HepG2 (cell line): ENCODE measurements around the gene SLC38A3. TPM values are rescaled to one million over a fixed set of nuclear protein-coding genes. Genes with fewer than 3 reads are reported as not detected.

Experiments used
- CEBPB ChIP-seq: IDR thresholded peaks from 2 replicates; pipeline ENCODE4 v1.6.1; 2011; ENCODE audit warnings: low read depth, low read length, improper control_type of control experiment, borderline replicate concordance
- CENPT ChIP-seq: sonication (generic); formaldehyde crosslinking; IDR thresholded peaks from 2 replicates; pipeline ENCODE4 v1.8.0; 2022; ENCODE audit warnings: low read depth, mild to moderate bottlenecking, moderate library complexity, missing genetic modification reagents
- ETV6 ChIP-seq: sonication (generic); formaldehyde crosslinking; conservative IDR thresholded peaks from 2 replicates; pipeline ENCODE4 v1.4.0; 2020; ENCODE audit warnings: missing genetic modification reagents
- HDAC6 ChIP-seq: fragments of 200-600 bp; sonication (generic); IDR thresholded peaks from 2 replicates; pipeline ENCODE4 v1.7.0; 2017; ENCODE audit warnings: mild to moderate bottlenecking, antibody characterized with exemption, low read length, low read depth
- HOXA5 ChIP-seq: sonication (generic); formaldehyde crosslinking; IDR thresholded peaks from 2 replicates; pipeline ENCODE4 v1.4.0; 2020; ENCODE audit warnings: missing genetic modification reagents
- MLX ChIP-seq: IDR thresholded peaks from 2 replicates; pipeline ENCODE4 v1.6.1; 2016
- MXD4 ChIP-seq: IDR thresholded peaks from 2 replicates; pipeline ENCODE4 v1.6.1; 2016; ENCODE audit warnings: mild to moderate bottlenecking, missing biosample characterization, missing genetic modification reagents
- NONO ChIP-seq, 2 experiments: fragments of 450-650 bp in 1 of 2; sonication (generic) in 1 of 2; formaldehyde crosslinking in 1 of 2; IDR thresholded peaks in 1 of 2; conservative IDR thresholded peaks in 1 of 2; 2 replicates each; pipeline versions ENCODE4 v1.6.1 to v1.8.0; 2017 to 2022; ENCODE audit warnings: mild to moderate bottlenecking in 1 of 2, missing genetic modification reagents in 1 of 2, moderate library complexity in 1 of 2
- PHF20 ChIP-seq: sonication (generic); formaldehyde crosslinking; IDR thresholded peaks from 2 replicates; pipeline ENCODE4 v1.5.0; 2020; ENCODE audit warnings: mild to moderate bottlenecking, missing genetic modification reagents
- POGZ ChIP-seq: sonication (generic); formaldehyde crosslinking; IDR thresholded peaks from 2 replicates; pipeline ENCODE4 v1.4.0; 2020; ENCODE audit warnings: mild to moderate bottlenecking, missing genetic modification reagents
- POLR2G ChIP-seq: fragments of 200-400 bp; formaldehyde crosslinking; IDR thresholded peaks from 2 replicates; pipeline ENCODE4 v1.6.1; 2018; ENCODE audit warnings: mild to moderate bottlenecking, low read depth, low read length, moderate library complexity
- SKIL ChIP-seq: sonication (generic); formaldehyde crosslinking; IDR thresholded peaks from 2 replicates; pipeline ENCODE4 v1.8.0; 2022; ENCODE audit warnings: missing genetic modification reagents, mild to moderate bottlenecking, moderate library complexity, borderline replicate concordance
- SP1 ChIP-seq, 2 experiments: fragments of 450-650 bp in 1 of 2; sonication (generic) in 1 of 2; formaldehyde crosslinking in 1 of 2; IDR thresholded peaks; 2 replicates each; pipeline versions ENCODE4 v1.4.0 to v1.6.1; 2016 to 2020; ENCODE audit warnings: missing genetic modification reagents in 1 of 2
- SRSF4 ChIP-seq: fragments of 200-400 bp; formaldehyde crosslinking; IDR thresholded peaks from one replicate; pipeline ENCODE4 v1.6.1; 2018; ENCODE audit warnings: mild to moderate bottlenecking, low read depth, low read length, moderate library complexity; ENCODE audit not compliant: poor library complexity, severe bottlenecking
- ZFP36L2 ChIP-seq: sonication (generic); formaldehyde crosslinking; IDR thresholded peaks from 2 replicates; pipeline ENCODE4 v1.4.0; 2020; ENCODE audit warnings: missing genetic modification reagents
- ZNF143 ChIP-seq: sonication (generic); formaldehyde crosslinking; IDR thresholded peaks from 2 replicates; pipeline ENCODE4 v1.4.0; 2020; ENCODE audit warnings: missing genetic modification reagents
- ZNF230 ChIP-seq: sonication (generic); formaldehyde crosslinking; IDR thresholded peaks from 2 replicates; pipeline ENCODE4 v1.4.0; 2020; ENCODE audit warnings: mild to moderate bottlenecking, missing genetic modification reagents
- ZNF232 ChIP-seq: sonication (generic); formaldehyde crosslinking; IDR thresholded peaks from 2 replicates; pipeline ENCODE4 v1.4.0; 2020; ENCODE audit warnings: missing genetic modification reagents, borderline replicate concordance
- ZNF235 ChIP-seq: sonication (generic); formaldehyde crosslinking; IDR thresholded peaks from 2 replicates; pipeline ENCODE4 v1.8.1; 2023; ENCODE audit warnings: mild to moderate bottlenecking, missing genetic modification reagents, borderline replicate concordance
- ZNF329 ChIP-seq: sonication (generic); formaldehyde crosslinking; IDR thresholded peaks from 2 replicates; pipeline ENCODE4 v1.9.0; 2021; ENCODE audit warnings: low read depth, mild to moderate bottlenecking, missing genetic modification reagents
- ZNF350 ChIP-seq: sonication (generic); formaldehyde crosslinking; IDR thresholded peaks from 2 replicates; pipeline ENCODE4 v1.4.0; 2020; ENCODE audit warnings: mild to moderate bottlenecking, low read depth, missing genetic modification reagents, borderline replicate concordance
- ZNF550 ChIP-seq: sonication (generic); formaldehyde crosslinking; IDR thresholded peaks from 2 replicates; pipeline ENCODE4 v1.4.0; 2020; ENCODE audit warnings: mild to moderate bottlenecking, missing genetic modification reagents, borderline replicate concordance
- polyA plus RNA-seq, 8 experiments: library from polyadenylated mRNA; depleted of rRNA in 3 of 8; stranded (reverse) in 7 of 8; unstranded in 1 of 8; fragments of >200 nt; fragmentation: Illumina TruSeq in 4 of 8; extraction: Trizol in 4 of 8; gene quantifications; 2 replicates each; pipeline versions ENCODE4 v1.2.1 to v1.2.3, GENCODE V29; 2011 to 2016; ENCODE audit warnings: low read depth in 4 of 8, missing spikeins in 1 of 8, mixed read lengths in 1 of 8; ENCODE audit not compliant: insufficient read depth in 1 of 8
- total RNA-seq, 5 experiments: library from RNA; depleted of rRNA; stranded (reverse); fragments of >200 nt; fragmentation: Illumina TruSeq; extraction: Trizol; gene quantifications; 2 replicates each; pipeline ENCODE4 v1.2.3, GENCODE V29; 2016; ENCODE audit warnings: low read depth in 1 of 5
- TF ChIP-seq, protein P1 (sequence below): sonication (generic); formaldehyde crosslinking; IDR thresholded peaks from 2 replicates; pipeline ENCODE4 v1.4.0; 2020; ENCODE audit warnings: missing genetic modification reagents, borderline replicate concordance
- TF ChIP-seq, protein P2 (sequence below): IDR thresholded peaks from 2 replicates; pipeline ENCODE4 v1.6.1; 2016; ENCODE audit warnings: missing biosample characterization, missing genetic modification reagents, low read depth

The SLC38A3 gene
- total and polyA plus RNA-seq, 2 of the 13 experiments (the other 11 are each of a cell fraction or from before 2014, with no cell fraction given) = 29.8 to 164 TPM

- TF ChIP-seq SKIL (CRISPR knock-in tag) (no peak), ZNF230 (CRISPR knock-in tag) (no peak), NONO (IDR thresholded peaks at IDR 0.05) (no peak), NONO (CRISPR knock-in tag; conservative IDR thresholded peaks at IDR 0.05) (no peak), ZNF329 (no peak), MXD4 (CRISPR knock-in tag) (no peak), CENPT (CRISPR knock-in tag) (no peak), HOXA5 (CRISPR knock-in tag) (0 out of 2 replicates have a peak, but pooled peaks have one; percentile 20), SP1 (IDR thresholded peaks at IDR 0.05) (no peak), SP1 (CRISPR knock-in tag; IDR thresholded peaks at IDR 0.05) (no peak), ZNF550 (CRISPR knock-in tag) (no peak), ZNF235 (CRISPR knock-in tag) (no peak), PHF20 (CRISPR knock-in tag) (no peak), POGZ (no peak), ZFP36L2 (CRISPR knock-in tag) (no peak), ZNF143 (CRISPR knock-in tag) (peak; percentile 54), CEBPB (no peak), HDAC6 (no peak), POLR2G (peak; percentile 50), ZNF232 (CRISPR knock-in tag) (peak; percentile 72; the same call in 1 of the 2 replicates), ZNF350 (CRISPR knock-in tag) (peak; percentile 22; the same call in 1 of the 2 replicates), MLX (CRISPR knock-in tag) (no peak), SRSF4 (no peak), ETV6 (CRISPR knock-in tag) (no peak)
- TF ChIP-seq, protein P1, sequence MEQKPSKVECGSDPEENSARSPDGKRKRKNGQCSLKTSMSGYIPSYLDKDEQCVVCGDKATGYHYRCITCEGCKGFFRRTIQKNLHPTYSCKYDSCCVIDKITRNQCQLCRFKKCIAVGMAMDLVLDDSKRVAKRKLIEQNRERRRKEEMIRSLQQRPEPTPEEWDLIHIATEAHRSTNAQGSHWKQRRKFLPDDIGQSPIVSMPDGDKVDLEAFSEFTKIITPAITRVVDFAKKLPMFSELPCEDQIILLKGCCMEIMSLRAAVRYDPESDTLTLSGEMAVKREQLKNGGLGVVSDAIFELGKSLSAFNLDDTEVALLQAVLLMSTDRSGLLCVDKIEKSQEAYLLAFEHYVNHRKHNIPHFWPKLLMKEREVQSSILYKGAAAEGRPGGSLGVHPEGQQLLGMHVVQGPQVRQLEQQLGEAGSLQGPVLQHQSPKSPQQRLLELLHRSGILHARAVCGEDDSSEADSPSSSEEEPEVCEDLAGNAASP (CRISPR knock-in tag) = peak; percentile 75; the same call in 1 of the 2 replicates
- TF ChIP-seq, protein P2, sequence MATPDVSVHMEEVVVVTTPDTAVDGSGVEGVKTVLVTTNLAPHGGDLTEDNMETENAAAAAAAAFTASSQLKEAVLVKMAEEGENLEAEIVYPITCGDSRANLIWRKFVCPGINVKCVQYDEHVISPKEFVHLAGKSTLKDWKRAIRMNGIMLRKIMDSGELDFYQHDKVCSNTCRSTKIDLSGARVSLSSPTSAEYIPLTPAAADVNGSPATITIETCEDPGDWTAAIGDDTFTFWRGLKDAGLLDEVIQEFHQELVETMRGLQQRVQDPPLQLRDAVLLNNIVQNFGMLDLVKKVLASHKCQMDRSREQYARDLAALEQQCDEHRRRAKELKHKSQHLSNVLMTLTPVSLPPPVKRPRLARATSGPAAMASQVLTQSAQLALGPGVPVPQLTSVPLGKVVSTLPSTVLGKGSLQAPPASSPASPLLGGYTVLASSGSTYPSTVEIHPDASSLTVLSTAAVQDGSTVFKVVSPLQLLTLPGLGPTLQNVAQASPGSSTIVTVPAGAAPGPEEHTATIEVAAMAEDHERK = no peak
Observed at GRCh38 chr3:50221411-50222168, 16.5 kb downstream of the SLC38A3 start (continued).
